Measurements from ENCODE around the gene HOMER2. TPM values are rescaled to one million over a fixed set of nuclear protein-coding genes. Genes with fewer than 3 reads are reported as not detected.
A peak's percentile ranks its signal among the peaks of the same experiment; 100 is the strongest.

HOMER2 gene
- polyA plus RNA-seq, 1 experiment: 1.1 TPM

DNA sequence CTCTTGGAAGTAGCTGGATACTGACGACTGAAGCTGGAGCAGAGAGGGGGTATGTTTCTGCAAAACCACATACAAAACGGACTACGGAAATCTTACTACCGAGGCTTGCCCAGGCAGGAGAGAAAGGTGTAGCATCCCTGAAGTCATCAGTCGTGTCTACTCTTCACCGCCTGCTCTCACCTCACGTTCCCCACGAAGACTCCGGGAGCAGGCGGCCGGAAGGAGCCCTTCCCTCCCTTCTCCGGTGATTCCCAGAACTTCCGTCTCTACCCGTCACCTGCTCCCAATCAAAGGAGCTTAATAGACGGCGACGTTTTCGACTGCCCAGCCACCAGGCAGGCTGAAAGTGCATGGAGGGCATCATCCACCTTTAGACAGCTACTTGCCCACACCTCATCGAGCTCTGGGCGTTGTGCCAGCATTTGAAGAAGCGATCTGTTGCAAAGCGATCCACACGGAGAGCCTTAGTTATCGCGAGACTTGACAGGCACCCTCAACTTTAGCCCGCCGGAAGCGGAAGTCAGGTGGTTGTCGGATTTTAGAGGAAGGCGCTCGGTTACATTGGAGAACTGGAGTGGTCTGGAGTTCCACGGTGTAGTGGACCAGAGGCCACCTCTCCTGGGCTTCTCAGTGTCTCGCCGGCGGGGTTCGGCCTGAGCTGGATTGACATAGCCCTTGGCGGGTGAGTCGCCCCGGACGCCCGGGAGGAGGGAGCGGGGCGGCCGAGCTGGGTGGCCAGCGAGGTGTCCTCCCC, 33.3 kb upstream of the HOMER2 start, which contains the start of gene RAMAC:
Gene RAMAC (plus strand): TSS at position 523 of the 754 bp plus-strand sequence. CDS start 2,809 bp downstream, outside the sequence.
- DNase-seq (ENCODE audit: low read depth, low spot score): peak; percentile 90
- no peak for TF ChIP-seq CTCF (IDR thresholded peaks at IDR 0.05; ENCODE audit: low read depth, low read length)
- H3K27me3 ChIP-seq (ENCODE audit: control insufficient read depth, insufficient read depth, low read length): no peaks in the 10 kb centered on the region
- H3K27ac ChIP-seq (ENCODE audit: low read depth, low read length): peak within 1 kb of the TSS; percentile 57
- no peaks in the 10 kb centered on the region; the same call in 1 of the 2 replicates for H3K9me3 ChIP-seq (ENCODE audit: control insufficient read depth, insufficient read depth, low read length)
- peak within 1 kb of the TSS; percentile 96 for H3K4me3 ChIP-seq (ENCODE audit: low read depth, low read length)
- ChIA-PET CTCF (interaction anchor here (1.0 to 3.2 kb wide), 4 partner anchors 14 to 262 kb away, joined by 3 to 18 read pairs (median 4); partner anchors contain the start of gene C15orf40), POLR2A (interaction anchor here (1.0 to 1.8 kb wide), 4 partner anchors 176 to 445 kb away, joined by 3 to 9 read pairs (median 5); partner anchors contain the start of genes RPS17 and WHAMM)

DNA sequence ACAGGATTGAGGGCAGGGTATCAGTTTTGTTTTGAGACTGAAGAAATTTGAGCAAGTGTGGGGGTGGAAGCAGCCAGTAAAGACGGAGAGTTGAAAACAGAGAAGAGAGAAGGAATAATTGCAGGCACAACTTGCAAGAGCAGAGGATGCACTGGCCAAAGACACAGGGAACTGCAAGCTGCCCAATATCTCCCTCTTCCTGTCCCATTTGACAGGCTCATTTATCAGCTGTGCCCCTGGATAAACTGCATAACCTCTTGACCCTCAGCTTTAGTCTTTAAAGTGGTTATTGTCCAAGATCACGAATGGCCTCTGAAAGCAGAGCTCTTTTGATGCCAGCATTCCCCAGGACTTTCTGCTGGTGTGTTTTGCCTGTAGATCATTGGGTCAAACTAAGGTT, 28.5 kb upstream of the HOMER2 start:
- DNase-seq (ENCODE audit: low read depth, low spot score): no peak
- Histone ChIP-seq H3K27ac (ENCODE audit: low read depth, low read length) (no peak overlapping the region), H3K9me3 (ENCODE audit: control insufficient read depth, insufficient read depth, low read length) (no peaks in the 10 kb centered on the region), H3K4me3 (ENCODE audit: low read depth, low read length) (no peak overlapping the region), H3K27me3 (ENCODE audit: control insufficient read depth, insufficient read depth, low read length) (no peaks in the 10 kb centered on the region)
- CTCF ChIA-PET: no interaction called here
- POLR2A ChIA-PET: no interaction called here
- no peak for TF ChIP-seq CTCF (IDR thresholded peaks at IDR 0.05; ENCODE audit: low read depth, low read length)

GRCh38 chr15:82979726-82980125, 27.2 kb upstream of the HOMER2 start:
- no peak for TF ChIP-seq CTCF (IDR thresholded peaks at IDR 0.05; ENCODE audit: low read depth, low read length)
- Histone ChIP-seq H3K9me3 (ENCODE audit: control insufficient read depth, insufficient read depth, low read length) (no peaks in the 10 kb centered on the region), H3K27ac (ENCODE audit: low read depth, low read length) (no peak overlapping the region), H3K27me3 (ENCODE audit: control insufficient read depth, insufficient read depth, low read length) (no peaks in the 10 kb centered on the region), H3K4me3 (ENCODE audit: low read depth, low read length) (no peak overlapping the region)
- ChIA-PET CTCF (no interaction called here), POLR2A (no interaction called here)
- DNase-seq (ENCODE audit: low read depth, low spot score): no peak

- DNase-seq (ENCODE audit: low read depth, low spot score): no peak
- CTCF ChIA-PET: no interaction called here
- Histone ChIP-seq H3K4me3 (ENCODE audit: low read depth, low read length) (no peak overlapping the region), H3K27me3 (ENCODE audit: control insufficient read depth, insufficient read depth, low read length) (no peaks in the 10 kb centered on the region), H3K9me3 (ENCODE audit: control insufficient read depth, insufficient read depth, low read length) (no peaks in the 10 kb centered on the region), H3K27ac (ENCODE audit: low read depth, low read length) (no peak overlapping the region)
- POLR2A ChIA-PET: no interaction called here
- no peak for TF ChIP-seq CTCF (IDR thresholded peaks at IDR 0.05; ENCODE audit: low read depth, low read length)
Measured at GRCh38 chr15:82978438-82978837, 25.9 kb upstream of the HOMER2 start.

- Histone ChIP-seq H3K27ac (ENCODE audit: low read depth, low read length) (no peak overlapping the region), H3K4me3 (ENCODE audit: low read depth, low read length) (no peak overlapping the region), H3K9me3 (ENCODE audit: control insufficient read depth, insufficient read depth, low read length) (no peaks in the 10 kb centered on the region), H3K27me3 (ENCODE audit: control insufficient read depth, insufficient read depth, low read length) (no peaks in the 10 kb centered on the region)
- DNase-seq (ENCODE audit: low read depth, low spot score): no peak
- ChIA-PET POLR2A (no interaction called here), CTCF (no interaction called here)
- TF ChIP-seq CTCF (IDR thresholded peaks at IDR 0.05; ENCODE audit: low read depth, low read length): no peak
Measured at GRCh38 chr15:82977076-82977475, 24.6 kb upstream of the HOMER2 start.
